ENCODE data around the gene ARID3A. TPM values are rescaled to one million over a fixed set of nuclear protein-coding genes. Genes with fewer than 3 reads are reported as not detected.

The ARID3A gene
- total and polyA plus RNA-seq, 7 experiments from 2014 or later: 0.57 to 33.1 (median 8.6) TPM

GRCh38 chr19:897442-898039 lies 28.3 kb upstream of the ARID3A start:
- Histone ChIP-seq H3K36me3 (ENCODE audit: control insufficient read depth in 2 of 3, insufficient read depth in 3 of 3, low read length in 3 of 3) (peaks cover 0 to 58% (median 9%) of the 10 kb centered on the region in 3 experiments), H3K4me1 (ENCODE audit: control insufficient read depth in 2 of 2, insufficient read depth in 2 of 2, low read length in 2 of 2) (peaks cover 0 to 10% of the 10 kb centered on the region in 2 donors), H3K9me3 (ENCODE audit: control insufficient read depth in 2 of 3, low read length in 3 of 3) (no peaks in the 10 kb centered on the region), H3K4me3 (ENCODE audit: low read length) (no peak overlapping the region), H3K27ac (ENCODE audit: low read depth, low read length) (no peak overlapping the region), H3K27me3 (ENCODE audit: control insufficient read depth in 2 of 2, insufficient read depth in 2 of 2, low read length in 2 of 2) (no peaks in the 10 kb centered on the region)
- Mint-ChIP-seq H3K27ac (peak overlapping the region in 3 of 9 donors; percentile 31 to 39 (median 38)), H3K4me3 (no peak overlapping the region), H3K36me3 (peaks cover 0 to 8% (median 5%) of the 10 kb centered on the region in 5 donors), H3K27me3 (peaks cover 0 to 4% (median 0%) of the 10 kb centered on the region in 5 donors), H3K4me1 (peaks cover 0 to 36% (median 23%) of the 10 kb centered on the region in 7 donors), H3K9me3 (peaks cover 0 to 8% (median 0%) of the 10 kb centered on the region in 11 donors)
- ChIA-PET CTCF (interaction anchor here (0.9 to 1.0 kb wide), 2 partner anchors 11 to 34 kb away, joined by 3 to 6 read pairs; no protein-coding TSS in a partner anchor), POLR2A (interaction anchor here (0.7 to 6.7 kb wide), 4 partner anchors 9 to 131 kb away, joined by 3 to 196 read pairs (median 5); partner anchors contain the start of gene R3HDM4)
- DNase-seq (no peak), ATAC-seq (no peak)
- intact Hi-C loops (cut with micrococcal nuclease): no loop called here

DNA sequence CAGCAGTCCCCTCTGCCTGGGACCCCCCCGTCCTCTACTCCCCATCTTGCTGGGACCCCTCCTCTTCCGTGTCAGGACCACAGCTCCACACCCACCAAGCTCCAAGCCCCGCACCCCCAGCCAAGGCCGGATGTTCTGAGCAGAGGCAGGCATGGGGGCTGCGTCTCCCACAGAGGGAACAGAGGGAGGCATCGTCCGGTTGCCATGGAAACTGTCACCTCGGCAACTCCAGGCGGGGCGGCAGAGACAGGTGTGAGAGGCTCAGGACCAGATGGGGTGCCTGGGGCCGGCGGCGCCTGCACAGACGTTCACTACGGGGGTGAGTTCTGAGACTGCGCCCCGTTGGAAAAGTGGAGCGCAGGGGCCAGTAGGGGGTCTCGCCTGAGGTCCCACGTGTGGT lies 27.2 kb upstream of the ARID3A start:
- Mint-ChIP-seq H3K9me3 (peaks cover 0 to under 1% (median 0%) of the 10 kb centered on the region in 11 donors), H3K36me3 (peaks cover 0 to 8% (median 5%) of the 10 kb centered on the region in 5 donors), H3K4me1 (peaks cover 0 to 32% (median 19%) of the 10 kb centered on the region in 7 donors), H3K27ac (peak overlapping the region in 7 of 9 donors; percentile 31 to 87 (median 74)), H3K4me3 (peak overlapping the region in 4 of 10 donors; percentile 16 to 35 (median 28)), H3K27me3 (no peaks in the 10 kb centered on the region)
- Histone ChIP-seq H3K4me3 (ENCODE audit: low read length) (no peak overlapping the region), H3K4me1 (ENCODE audit: control insufficient read depth in 2 of 2, insufficient read depth in 2 of 2, low read length in 2 of 2) (peaks cover 0 to 10% of the 10 kb centered on the region in 2 donors), H3K27ac (ENCODE audit: low read depth, low read length) (no peak overlapping the region), H3K9me3 (ENCODE audit: control insufficient read depth in 2 of 3, low read length in 3 of 3) (no peaks in the 10 kb centered on the region), H3K36me3 (ENCODE audit: control insufficient read depth in 2 of 3, insufficient read depth in 3 of 3, low read length in 3 of 3) (peaks cover 0 to 63% (median 9%) of the 10 kb centered on the region in 3 experiments), H3K27me3 (ENCODE audit: control insufficient read depth in 2 of 2, insufficient read depth in 2 of 2, low read length in 2 of 2) (no peaks in the 10 kb centered on the region)
- POLR2A ChIA-PET: interaction anchor here (0.6 to 6.7 kb wide), 4 partner anchors 8 to 234 kb away, joined by 3 to 196 read pairs (median 4); no protein-coding TSS in a partner anchor
- ATAC-seq (peak; percentile 42), DNase-seq (peak in 5 of 9 donors; percentile 49 to 73 (median 63))
- intact Hi-C loops (cut with micrococcal nuclease): no loop called here
- CTCF ChIA-PET: interaction anchor here (0.7 kb wide), 1 partner anchor 306 kb away, joined by 4 read pairs; no protein-coding TSS in a partner anchor

DNA sequence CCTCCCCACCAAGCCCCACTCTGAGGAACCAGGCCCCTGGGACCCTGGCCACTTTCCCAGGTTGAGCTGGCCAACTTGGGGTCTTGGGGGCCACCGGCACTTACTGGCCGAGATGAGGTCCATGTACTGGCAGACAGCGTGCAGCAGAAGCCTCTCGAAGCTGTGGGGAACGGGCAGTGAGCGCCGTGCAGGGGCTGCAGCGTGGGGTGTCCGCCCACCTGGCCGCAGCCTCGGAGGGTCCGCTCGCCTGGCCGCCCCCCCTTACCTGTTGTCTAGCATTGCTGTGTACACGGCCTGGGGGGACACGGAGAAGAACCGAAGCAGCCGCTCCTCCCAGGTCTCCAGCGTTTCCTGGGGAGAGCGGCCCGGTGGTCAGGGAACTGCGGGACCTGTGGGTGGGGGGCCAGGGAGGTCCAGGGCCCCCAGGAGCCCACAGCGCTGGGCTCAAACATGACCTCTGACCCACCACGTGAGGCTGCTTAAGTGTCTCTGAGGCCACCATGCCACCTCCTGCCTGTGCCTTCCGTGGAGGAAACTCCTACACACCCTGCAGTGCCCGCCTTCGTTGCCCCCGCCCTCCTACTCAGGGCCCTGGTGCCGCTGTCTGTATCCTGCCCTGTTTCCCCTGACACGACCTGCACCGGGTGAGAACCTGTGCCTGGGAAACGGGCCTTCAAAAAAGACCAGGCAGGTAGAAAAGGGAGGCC lies 26.3 kb upstream of the ARID3A start:
- Histone ChIP-seq H3K9me3 (ENCODE audit: control insufficient read depth in 2 of 3, low read length in 3 of 3) (no peaks in the 10 kb centered on the region), H3K27me3 (ENCODE audit: control insufficient read depth in 2 of 2, insufficient read depth in 2 of 2, low read length in 2 of 2) (no peaks in the 10 kb centered on the region), H3K4me1 (ENCODE audit: control insufficient read depth in 2 of 2, insufficient read depth in 2 of 2, low read length in 2 of 2) (peaks cover 0 to 10% of the 10 kb centered on the region in 2 donors), H3K27ac (ENCODE audit: low read depth, low read length) (peak overlapping the region; percentile 40), H3K36me3 (ENCODE audit: control insufficient read depth in 2 of 3, insufficient read depth in 3 of 3, low read length in 3 of 3) (peaks cover 0 to 69% (median 9%) of the 10 kb centered on the region in 3 experiments), H3K4me3 (ENCODE audit: low read length) (no peak overlapping the region)
- Mint-ChIP-seq H3K27ac (peak overlapping the region in 2 of 9 donors; percentile 33 to 36), H3K4me1 (peaks cover 5 to 34% (median 24%) of the 10 kb centered on the region in 7 donors), H3K27me3 (no peaks in the 10 kb centered on the region), H3K9me3 (no peaks in the 10 kb centered on the region), H3K36me3 (peaks cover 0 to 8% (median 5%) of the 10 kb centered on the region in 5 donors), H3K4me3 (no peak overlapping the region)
- no peak for DNase-seq
- intact Hi-C loops (cut with micrococcal nuclease): loop anchor here in 1 of 2 donors (10.0 kb wide), 1 partner anchor 235 kb away; the partner anchor contains the start of gene RNF126
- ATAC-seq: no peak
- POLR2A ChIA-PET: no interaction called here
- CTCF ChIA-PET: no interaction called here

- H3K4me1 Mint-ChIP-seq: peaks cover 6 to 37% (median 25%) of the 10 kb centered on the region in 7 donors
- H3K9me3 Mint-ChIP-seq: no peaks in the 10 kb centered on the region
- ChIA-PET POLR2A (interaction anchor here (2.6 kb wide), 1 partner anchor 14 kb away, joined by 12 read pairs; the partner anchor contains the start of gene R3HDM4), CTCF (no interaction called here)
- peaks cover 0 to 10% of the 10 kb centered on the region in 2 donors for H3K4me1 ChIP-seq (ENCODE audit: control insufficient read depth in 2 of 2, insufficient read depth in 2 of 2, low read length in 2 of 2)
- ATAC-seq: peak; percentile 4
- H3K36me3 ChIP-seq (ENCODE audit: control insufficient read depth in 2 of 3, insufficient read depth in 3 of 3, low read length in 3 of 3): peaks cover 0 to 70% (median 9%) of the 10 kb centered on the region in 3 experiments
- peak overlapping the region in 4 of 9 donors; percentile 46 to 74 (median 63) for H3K27ac Mint-ChIP-seq
- H3K4me3 ChIP-seq (ENCODE audit: low read length): no peak overlapping the region
- intact Hi-C loops (cut with micrococcal nuclease): loop anchor here in 1 of 2 donors (10.0 kb wide), 1 partner anchor 235 kb away; the partner anchor contains the start of gene RNF126
- no peaks in the 10 kb centered on the region for H3K27me3 ChIP-seq (ENCODE audit: control insufficient read depth in 2 of 2, insufficient read depth in 2 of 2, low read length in 2 of 2)
- no peak for DNase-seq
- H3K27me3 Mint-ChIP-seq: no peaks in the 10 kb centered on the region
- H3K36me3 Mint-ChIP-seq: peaks cover 0 to 8% (median 5%) of the 10 kb centered on the region in 5 donors
- peak overlapping the region; percentile 40 for H3K27ac ChIP-seq (ENCODE audit: low read depth, low read length)
- no peaks in the 10 kb centered on the region for H3K9me3 ChIP-seq (ENCODE audit: control insufficient read depth in 2 of 3, low read length in 3 of 3)
- H3K4me3 Mint-ChIP-seq: no peak overlapping the region
Observed at GRCh38 chr19:900043-900301, 25.9 kb upstream of the ARID3A start.

DNA sequence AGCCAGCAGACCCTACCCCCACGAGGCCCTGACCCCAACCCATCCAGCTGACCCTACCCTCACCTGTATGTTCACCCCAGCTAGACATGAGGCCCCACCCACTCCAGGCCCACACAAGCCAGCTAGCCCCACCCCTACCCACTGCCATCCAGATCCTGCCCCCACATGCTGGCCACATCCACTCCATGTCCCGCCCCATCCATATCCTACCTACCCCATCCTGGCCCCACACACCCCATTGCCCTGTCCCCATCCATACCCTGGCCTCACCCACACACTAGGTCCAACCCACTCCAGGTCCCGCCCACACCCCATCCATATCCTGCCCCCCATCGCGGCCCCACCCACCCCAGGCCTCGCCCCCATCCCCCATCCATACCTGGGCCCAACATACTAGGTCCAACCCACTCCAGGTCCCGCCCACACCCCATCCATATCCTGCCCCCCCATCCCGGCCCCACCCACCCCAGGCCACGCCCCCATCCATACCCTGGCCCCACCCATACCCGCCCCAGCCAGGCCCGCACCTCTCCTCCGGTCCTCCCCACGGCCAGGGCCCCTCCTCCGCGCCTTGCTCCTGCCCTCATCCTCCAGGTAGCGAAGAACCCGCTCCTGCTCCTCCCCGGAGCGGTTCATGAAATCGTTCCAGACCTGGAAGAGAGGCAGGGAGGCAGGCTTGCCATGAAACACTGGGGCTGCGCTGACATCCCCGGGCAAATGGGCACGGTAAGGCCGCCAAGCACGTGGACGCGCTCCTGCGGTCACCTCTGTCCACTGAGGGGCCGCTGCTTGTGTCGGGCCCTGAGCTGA lies 25.3 kb upstream of the ARID3A start:
- Histone ChIP-seq H3K27ac (ENCODE audit: low read depth, low read length) (peak overlapping the region; percentile 40), H3K36me3 (ENCODE audit: control insufficient read depth in 2 of 3, insufficient read depth in 3 of 3, low read length in 3 of 3) (peaks cover 0 to 70% (median 9%) of the 10 kb centered on the region in 3 experiments), H3K9me3 (ENCODE audit: control insufficient read depth in 2 of 3, low read length in 3 of 3) (no peaks in the 10 kb centered on the region), H3K27me3 (ENCODE audit: control insufficient read depth in 2 of 2, insufficient read depth in 2 of 2, low read length in 2 of 2) (no peaks in the 10 kb centered on the region), H3K4me1 (ENCODE audit: control insufficient read depth in 2 of 2, insufficient read depth in 2 of 2, low read length in 2 of 2) (peaks cover 0 to 10% of the 10 kb centered on the region in 2 donors), H3K4me3 (ENCODE audit: low read length) (no peak overlapping the region)
- H3K27me3 Mint-ChIP-seq: no peaks in the 10 kb centered on the region
- ChIA-PET POLR2A (interaction anchor here (2.6 kb wide), 1 partner anchor 14 kb away, joined by 12 read pairs; the partner anchor contains the start of gene R3HDM4), CTCF (no interaction called here)
- peak overlapping the region in 6 of 9 donors; percentile 28 to 88 (median 63) for H3K27ac Mint-ChIP-seq
- peak in 1 of 9 donors; percentile 45 for DNase-seq
- H3K36me3 Mint-ChIP-seq: peaks cover 0 to 8% (median 5%) of the 10 kb centered on the region in 5 donors
- H3K4me1 Mint-ChIP-seq: peaks cover 6 to 37% (median 23%) of the 10 kb centered on the region in 7 donors
- intact Hi-C loops (cut with micrococcal nuclease): loop anchor here in 1 of 2 donors (10.0 kb wide), 1 partner anchor 236 kb away; the partner anchor contains the start of gene RNF126
- H3K4me3 Mint-ChIP-seq: no peak overlapping the region
- no peaks in the 10 kb centered on the region for H3K9me3 Mint-ChIP-seq
- peak; percentile 77 for ATAC-seq
